Measurements from ENCODE around the gene MMP25. TPM values are rescaled to one million over a fixed set of nuclear protein-coding genes. Genes with fewer than 3 reads are reported as not detected.
A peak's percentile ranks its signal among the peaks of the same experiment; 100 is the strongest.

Gene MMP25
- total and polyA plus RNA-seq, 9 of the 15 experiments (the other 6 are each of a cell fraction or from before 2014, with no cell fraction given) = 0.03 to 0.04 TPM; not detected in 7

DNA sequence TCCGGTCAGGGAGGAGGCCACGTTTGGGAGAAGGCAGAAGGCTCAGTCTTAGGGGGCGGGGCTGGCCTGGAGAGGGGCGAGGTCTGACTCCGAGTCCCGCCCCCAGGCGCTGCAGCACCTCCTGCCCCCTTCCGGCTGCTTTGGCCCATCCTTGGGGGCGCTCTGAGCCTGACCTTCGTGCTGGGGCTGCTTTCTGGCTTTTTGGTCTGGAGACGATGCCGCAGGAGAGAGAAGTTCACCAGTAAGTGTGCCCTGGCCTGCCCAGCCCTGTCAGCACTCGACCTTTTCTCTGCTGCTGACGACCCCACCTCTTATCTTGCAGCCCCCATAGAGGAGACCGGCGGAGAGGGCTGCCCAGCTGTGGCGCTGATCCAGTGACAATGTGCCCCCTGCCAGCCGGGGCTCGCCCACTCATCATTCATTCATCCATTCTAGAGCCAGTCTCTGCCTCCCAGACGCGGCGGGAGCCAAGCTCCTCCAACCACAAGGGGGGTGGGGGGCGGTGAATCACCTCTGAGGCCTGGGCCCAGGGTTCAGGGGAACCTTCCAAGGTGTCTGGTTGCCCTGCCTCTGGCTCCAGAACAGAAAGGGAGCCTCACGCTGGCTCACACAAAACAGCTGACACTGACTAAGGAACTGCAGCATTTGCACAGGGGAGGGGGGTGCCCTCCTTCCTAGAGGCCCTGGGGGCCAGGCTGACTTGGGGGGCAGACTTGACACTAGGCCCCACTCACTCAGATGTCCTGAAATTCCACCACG lies 24.7 kb upstream of the MMP25 start (continued):
- TF ChIP-seq NFIC (IDR thresholded peaks at IDR 0.05) (no peak), CREBBP (IDR thresholded peaks at IDR 0.05; ENCODE audit: low read depth, low read length) (no peak), JUNB (CRISPR knock-in tag; conservative IDR thresholded peaks at IDR 0.05) (no peak), CBX3 (IDR thresholded peaks at IDR 0.05; ENCODE audit: borderline replicate concordance in 1 of 2, low read length in 2 of 2) (no peak), DACH1 (IDR thresholded peaks at IDR 0.05; ENCODE audit: partially characterized antibody) (peak; percentile 63), MTA1 (IDR thresholded peaks at IDR 0.05; ENCODE audit: borderline replicate concordance) (no peak), SRF (CRISPR knock-in tag; IDR thresholded peaks at IDR 0.05) (peak in 1 of 2 experiments; percentile 21; a peak in 1 of 4 replicates), RBM22 (IDR thresholded peaks at IDR 0.05; ENCODE audit: low read depth, low read length, poor library complexity, severe bottlenecking) (peak; percentile 14), TAF7 (tag; IDR thresholded peaks at IDR 0.05) (no peak), TBL1XR1 (IDR thresholded peaks at IDR 0.05; ENCODE audit: low read length in 2 of 2) (no peak), POLR2G (IDR thresholded peaks at IDR 0.05; ENCODE audit: low read depth, low read length) (peak; percentile 45), ZNF583 (CRISPR knock-in tag; IDR thresholded peaks at IDR 0.05) (no peak), ILF3 (IDR thresholded peaks at IDR 0.05; ENCODE audit: borderline replicate concordance) (no peak)
- TF ChIP-seq, protein P1, sequence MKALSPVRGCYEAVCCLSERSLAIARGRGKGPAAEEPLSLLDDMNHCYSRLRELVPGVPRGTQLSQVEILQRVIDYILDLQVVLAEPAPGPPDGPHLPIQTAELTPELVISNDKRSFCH (CRISPR knock-in tag; IDR thresholded peaks at IDR 0.05) = no peak
- TF ChIP-seq, protein P1 (tag; IDR thresholded peaks at IDR 0.05) = 0 out of 2 replicates have a peak, but pooled peaks have one; percentile 36
- TF ChIP-seq, protein P2, sequence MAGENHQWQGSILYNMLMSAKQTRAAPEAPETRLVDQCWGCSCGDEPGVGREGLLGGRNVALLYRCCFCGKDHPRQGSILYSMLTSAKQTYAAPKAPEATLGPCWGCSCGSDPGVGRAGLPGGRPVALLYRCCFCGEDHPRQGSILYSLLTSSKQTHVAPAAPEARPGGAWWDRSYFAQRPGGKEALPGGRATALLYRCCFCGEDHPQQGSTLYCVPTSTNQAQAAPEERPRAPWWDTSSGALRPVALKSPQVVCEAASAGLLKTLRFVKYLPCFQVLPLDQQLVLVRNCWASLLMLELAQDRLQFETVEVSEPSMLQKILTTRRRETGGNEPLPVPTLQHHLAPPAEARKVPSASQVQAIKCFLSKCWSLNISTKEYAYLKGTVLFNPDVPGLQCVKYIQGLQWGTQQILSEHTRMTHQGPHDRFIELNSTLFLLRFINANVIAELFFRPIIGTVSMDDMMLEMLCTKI (IDR thresholded peaks at IDR 0.05; ENCODE audit: partially characterized antibody) = no peak
- TF ChIP-seq, protein P3, sequence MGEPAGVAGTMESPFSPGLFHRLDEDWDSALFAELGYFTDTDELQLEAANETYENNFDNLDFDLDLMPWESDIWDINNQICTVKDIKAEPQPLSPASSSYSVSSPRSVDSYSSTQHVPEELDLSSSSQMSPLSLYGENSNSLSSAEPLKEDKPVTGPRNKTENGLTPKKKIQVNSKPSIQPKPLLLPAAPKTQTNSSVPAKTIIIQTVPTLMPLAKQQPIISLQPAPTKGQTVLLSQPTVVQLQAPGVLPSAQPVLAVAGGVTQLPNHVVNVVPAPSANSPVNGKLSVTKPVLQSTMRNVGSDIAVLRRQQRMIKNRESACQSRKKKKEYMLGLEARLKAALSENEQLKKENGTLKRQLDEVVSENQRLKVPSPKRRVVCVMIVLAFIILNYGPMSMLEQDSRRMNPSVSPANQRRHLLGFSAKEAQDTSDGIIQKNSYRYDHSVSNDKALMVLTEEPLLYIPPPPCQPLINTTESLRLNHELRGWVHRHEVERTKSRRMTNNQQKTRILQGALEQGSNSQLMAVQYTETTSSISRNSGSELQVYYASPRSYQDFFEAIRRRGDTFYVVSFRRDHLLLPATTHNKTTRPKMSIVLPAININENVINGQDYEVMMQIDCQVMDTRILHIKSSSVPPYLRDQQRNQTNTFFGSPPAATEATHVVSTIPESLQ (CRISPR knock-in tag; IDR thresholded peaks at IDR 0.05) = no peak
- TF ChIP-seq, protein P4, sequence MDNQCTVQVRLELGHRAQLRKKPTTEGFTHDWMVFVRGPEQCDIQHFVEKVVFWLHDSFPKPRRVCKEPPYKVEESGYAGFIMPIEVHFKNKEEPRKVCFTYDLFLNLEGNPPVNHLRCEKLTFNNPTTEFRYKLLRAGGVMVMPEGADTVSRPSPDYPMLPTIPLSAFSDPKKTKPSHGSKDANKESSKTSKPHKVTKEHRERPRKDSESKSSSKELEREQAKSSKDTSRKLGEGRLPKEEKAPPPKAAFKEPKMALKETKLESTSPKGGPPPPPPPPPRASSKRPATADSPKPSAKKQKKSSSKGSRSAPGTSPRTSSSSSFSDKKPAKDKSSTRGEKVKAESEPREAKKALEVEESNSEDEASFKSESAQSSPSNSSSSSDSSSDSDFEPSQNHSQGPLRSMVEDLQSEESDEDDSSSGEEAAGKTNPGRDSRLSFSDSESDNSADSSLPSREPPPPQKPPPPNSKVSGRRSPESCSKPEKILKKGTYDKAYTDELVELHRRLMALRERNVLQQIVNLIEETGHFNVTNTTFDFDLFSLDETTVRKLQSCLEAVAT (IDR thresholded peaks at IDR 0.05) = no peak
- TF ChIP-seq, protein P5, sequence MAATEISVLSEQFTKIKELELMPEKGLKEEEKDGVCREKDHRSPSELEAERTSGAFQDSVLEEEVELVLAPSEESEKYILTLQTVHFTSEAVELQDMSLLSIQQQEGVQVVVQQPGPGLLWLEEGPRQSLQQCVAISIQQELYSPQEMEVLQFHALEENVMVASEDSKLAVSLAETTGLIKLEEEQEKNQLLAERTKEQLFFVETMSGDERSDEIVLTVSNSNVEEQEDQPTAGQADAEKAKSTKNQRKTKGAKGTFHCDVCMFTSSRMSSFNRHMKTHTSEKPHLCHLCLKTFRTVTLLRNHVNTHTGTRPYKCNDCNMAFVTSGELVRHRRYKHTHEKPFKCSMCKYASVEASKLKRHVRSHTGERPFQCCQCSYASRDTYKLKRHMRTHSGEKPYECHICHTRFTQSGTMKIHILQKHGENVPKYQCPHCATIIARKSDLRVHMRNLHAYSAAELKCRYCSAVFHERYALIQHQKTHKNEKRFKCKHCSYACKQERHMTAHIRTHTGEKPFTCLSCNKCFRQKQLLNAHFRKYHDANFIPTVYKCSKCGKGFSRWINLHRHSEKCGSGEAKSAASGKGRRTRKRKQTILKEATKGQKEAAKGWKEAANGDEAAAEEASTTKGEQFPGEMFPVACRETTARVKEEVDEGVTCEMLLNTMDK (IDR thresholded peaks at IDR 0.05; ENCODE audit: borderline replicate concordance, insufficient read depth, low read depth, low read length, poor library complexity, severe bottlenecking) = peak; percentile 72

All from K562 (cell line).